Measurements from ENCODE around the gene OSBPL9. TPM values are rescaled to one million over a fixed set of nuclear protein-coding genes. Genes with fewer than 3 reads are reported as not detected.
A peak's percentile ranks its signal among the peaks of the same experiment; 100 is the strongest.

Gene OSBPL9
- total RNA-seq, 2 experiments from 2014 or later = 35.6 to 36.5 TPM

- Histone ChIP-seq H3K4me3 (ENCODE audit: low read length) (no peak overlapping the region), H3K9me3 (ENCODE audit: control insufficient read depth in 1 of 2, insufficient read depth in 1 of 2, low read length in 2 of 2) (no peaks in the 10 kb centered on the region), H3K27ac (ENCODE audit: low read depth in 1 of 2, low read length in 2 of 2) (no peak overlapping the region), H3K36me3 (ENCODE audit: insufficient read depth, low read length) (no peaks in the 10 kb centered on the region), H3K4me1 (ENCODE audit: insufficient read depth, low read length) (peaks cover 10% of the 10 kb centered on the region), H3K27me3 (ENCODE audit: control insufficient read depth in 1 of 2, insufficient read depth in 2 of 2, low read length in 2 of 2) (no peaks in the 10 kb centered on the region)
- no peaks in the 10 kb centered on the region for H3K9me3 Mint-ChIP-seq
- peaks cover 62% of the 10 kb centered on the region for H3K4me1 Mint-ChIP-seq (ENCODE audit: low read depth)
- H3K27me3 Mint-ChIP-seq = no peaks in the 10 kb centered on the region
- DNase-seq (no peak), ATAC-seq (ENCODE audit: poor library complexity) (no peak)
- H3K36me3 Mint-ChIP-seq (ENCODE audit: low read depth) = peaks cover 7% of the 10 kb centered on the region
- ChIA-PET CTCF (interaction anchor here (1.5 kb wide), 1 partner anchor 36 kb away, joined by 3 read pairs; no protein-coding TSS in a partner anchor), POLR2A (no interaction called here)
- H3K27ac Mint-ChIP-seq = no peak overlapping the region
- intact Hi-C loops (cut with DNase I, micrococcal nuclease) = loop anchor here in 1 of 2 experiments (10.0 kb wide), 1 partner anchor 657 kb away; the partner anchor contains the start of gene FAF1
- no peak for TF ChIP-seq CTCF (IDR thresholded peaks at IDR 0.05)
- H3K4me3 Mint-ChIP-seq = no peak overlapping the region
These were observed 5.1 kb downstream of the OSBPL9 start for GRCh38 chr1:51621841-51622454.

- Histone ChIP-seq H3K4me1 (ENCODE audit: insufficient read depth, low read length) (peaks cover 8% of the 10 kb centered on the region), H3K27ac (ENCODE audit: low read depth in 1 of 2, low read length in 2 of 2) (no peak overlapping the region), H3K9me3 (ENCODE audit: control insufficient read depth in 1 of 2, insufficient read depth in 1 of 2, low read length in 2 of 2) (no peaks in the 10 kb centered on the region), H3K36me3 (ENCODE audit: insufficient read depth, low read length) (no peaks in the 10 kb centered on the region), H3K27me3 (ENCODE audit: control insufficient read depth in 1 of 2, insufficient read depth in 2 of 2, low read length in 2 of 2) (no peaks in the 10 kb centered on the region), H3K4me3 (ENCODE audit: low read length) (no peak overlapping the region)
- ChIA-PET CTCF (interaction anchor here (1.5 kb wide), 1 partner anchor 36 kb away, joined by 3 read pairs; no protein-coding TSS in a partner anchor), POLR2A (no interaction called here)
- ATAC-seq (ENCODE audit: poor library complexity) (no peak), DNase-seq (peak in 3 of 14 experiments; percentile 45 to 52 (median 46))
- Mint-ChIP-seq H3K9me3 (no peaks in the 10 kb centered on the region), H3K27ac (no peak overlapping the region), H3K4me3 (no peak overlapping the region), H3K4me1 (ENCODE audit: low read depth) (peaks cover 62% of the 10 kb centered on the region), H3K27me3 (no peaks in the 10 kb centered on the region), H3K36me3 (ENCODE audit: low read depth) (peaks cover 2% of the 10 kb centered on the region)
- TF ChIP-seq CTCF (IDR thresholded peaks at IDR 0.05) = no peak
- intact Hi-C loops (cut with DNase I, micrococcal nuclease) = loop anchor here in 1 of 2 experiments (10.0 kb wide), 1 partner anchor 658 kb away; the partner anchor contains the start of gene FAF1
These were observed 5.6 kb downstream of the OSBPL9 start for GRCh38 chr1:51622455-51622913.

GRCh38 chr1:51623025-51623424, 6.1 kb downstream of the OSBPL9 start:
- intact Hi-C loops (cut with DNase I, micrococcal nuclease) = loop anchor here in 1 of 2 experiments (10.0 kb wide), 1 partner anchor 658 kb away; the partner anchor contains the start of gene FAF1
- Histone ChIP-seq H3K9me3 (ENCODE audit: control insufficient read depth in 1 of 2, insufficient read depth in 1 of 2, low read length in 2 of 2) (no peaks in the 10 kb centered on the region), H3K36me3 (ENCODE audit: insufficient read depth, low read length) (no peaks in the 10 kb centered on the region), H3K4me1 (ENCODE audit: insufficient read depth, low read length) (peaks cover 2% of the 10 kb centered on the region), H3K27me3 (ENCODE audit: control insufficient read depth in 1 of 2, insufficient read depth in 2 of 2, low read length in 2 of 2) (no peaks in the 10 kb centered on the region), H3K4me3 (ENCODE audit: low read length) (no peak overlapping the region), H3K27ac (ENCODE audit: low read depth in 1 of 2, low read length in 2 of 2) (no peak overlapping the region)
- ATAC-seq (ENCODE audit: poor library complexity) (no peak), DNase-seq (no peak)
- Mint-ChIP-seq H3K9me3 (no peaks in the 10 kb centered on the region), H3K27me3 (no peaks in the 10 kb centered on the region), H3K36me3 (ENCODE audit: low read depth) (no peaks in the 10 kb centered on the region), H3K27ac (no peak overlapping the region), H3K4me3 (no peak overlapping the region), H3K4me1 (ENCODE audit: low read depth) (peaks cover 62% of the 10 kb centered on the region)
- TF ChIP-seq CTCF (IDR thresholded peaks at IDR 0.05) = no peak
- ChIA-PET CTCF (no interaction called here), POLR2A (no interaction called here)

Data from CD4-positive, alpha-beta T cell (primary cell).